AG09309 (cell line): ENCODE data around the gene ZC2HC1C.

Experiments
- DNase-seq: peaks from one replicate; pipeline ENCODE4 v3.0.0-alpha.2; 2010; ENCODE audit warnings: low read depth
- H3K4me3 ChIP-seq: 2 replicates; pipeline ENCODE4 v1.5.1; 2011; ENCODE audit warnings: mild to moderate bottlenecking, low read depth, low read length, moderate library complexity; ENCODE audit not compliant: control insufficient read depth
- CTCF ChIP-seq: IDR thresholded peaks from 2 replicates; pipeline ENCODE4 v1.5.1; 2011; ENCODE audit warnings: mild to moderate bottlenecking, low read depth, low read length, inconsistent platforms; ENCODE audit not compliant: insufficient read depth, control insufficient read depth; ENCODE audit errors: missing control alignments

Gene ZC2HC1C

GRCh38 chr14:75032939-75033338 is 36.5 kb upstream of the ZC2HC1C start:
- TF ChIP-seq CTCF, result no peak
- no peak overlapping the region for H3K4me3 ChIP-seq
- no peak for DNase-seq

GRCh38 chr14:75040507-75040906 is 28.9 kb upstream of the ZC2HC1C start:
- DNase-seq, result no peak
- TF ChIP-seq CTCF, result no peak
- no peak overlapping the region for H3K4me3 ChIP-seq

GRCh38 chr14:75040959-75041358 is 28.5 kb upstream of the ZC2HC1C start:
- TF ChIP-seq CTCF, result no peak
- no peak for DNase-seq
- no peak overlapping the region for H3K4me3 ChIP-seq

GRCh38 chr14:75041613-75042012 is 27.8 kb upstream of the ZC2HC1C start:
- no peak overlapping the region for H3K4me3 ChIP-seq
- no peak for DNase-seq
- no peak for TF ChIP-seq CTCF

- no peak overlapping the region for H3K4me3 ChIP-seq
- no peak for DNase-seq
- TF ChIP-seq CTCF, result no peak
Observed at GRCh38 chr14:75042035-75042434, 27.4 kb upstream of the ZC2HC1C start.

GRCh38 chr14:75044322-75044721 is 25.1 kb upstream of the ZC2HC1C start:
- no peak for DNase-seq
- TF ChIP-seq CTCF, result no peak
- no peak overlapping the region for H3K4me3 ChIP-seq

GRCh38 chr14:75044752-75045151 is 24.7 kb upstream of the ZC2HC1C start:
- no peak for DNase-seq
- H3K4me3 ChIP-seq, result no peak overlapping the region

More at GRCh38 chr14:75044752-75045151, 24.7 kb upstream of the ZC2HC1C start:
- TF ChIP-seq CTCF, result no peak
